GM21529 (cell line): Measurements from ENCODE around the gene SIL1.
A peak's percentile ranks its signal among the peaks of the same experiment; 100 is the strongest.
"Not testable (repeated sequence)": the region's sequence is repeated elsewhere in the genome, so short reads cannot be mapped to it uniquely, and the experiment has no call there.

ENCODE experiments used
- ATAC-seq: cut with Tn5 transposase; IDR thresholded peaks from one replicate; pipeline ENCODE4 v1.9.1; 2021; ENCODE audit not compliant: unreplicated experiment

The SIL1 gene

GRCh38 chr5:139113892-139114291, 84.3 kb downstream of the SIL1 start:
- ATAC-seq: no peak

DNA sequence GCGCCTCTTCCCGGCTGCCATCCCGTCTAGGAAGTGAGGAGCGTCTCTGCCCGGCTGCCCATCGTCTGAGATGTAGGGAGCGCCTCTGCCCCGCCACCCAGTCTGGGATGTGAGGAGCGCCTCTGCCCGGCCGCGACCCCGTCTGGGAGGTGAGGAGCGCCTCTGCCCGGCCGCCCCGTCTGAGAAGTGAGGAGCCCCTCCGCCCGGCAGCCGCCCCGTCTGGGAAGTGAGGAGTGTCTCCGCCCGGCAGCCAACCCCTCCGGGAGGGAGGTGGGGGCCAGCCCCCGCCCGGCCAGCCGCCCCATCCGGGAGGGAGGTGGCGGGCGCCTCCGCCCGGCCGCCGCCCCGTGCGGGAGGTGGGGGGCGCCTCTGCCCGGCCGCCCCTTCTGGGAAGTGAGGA, 85.8 kb downstream of the SIL1 start:
- not testable (repeated sequence) for ATAC-seq

GRCh38 chr5:139110526-139111168, 87.5 kb downstream of the SIL1 start:
- no peak for ATAC-seq

- ATAC-seq: no peak
Measured at GRCh38 chr5:139108063-139108824, 89.9 kb downstream of the SIL1 start.

GRCh38 chr5:139105621-139106071, 92.5 kb downstream of the SIL1 start:
- no peak for ATAC-seq

DNA sequence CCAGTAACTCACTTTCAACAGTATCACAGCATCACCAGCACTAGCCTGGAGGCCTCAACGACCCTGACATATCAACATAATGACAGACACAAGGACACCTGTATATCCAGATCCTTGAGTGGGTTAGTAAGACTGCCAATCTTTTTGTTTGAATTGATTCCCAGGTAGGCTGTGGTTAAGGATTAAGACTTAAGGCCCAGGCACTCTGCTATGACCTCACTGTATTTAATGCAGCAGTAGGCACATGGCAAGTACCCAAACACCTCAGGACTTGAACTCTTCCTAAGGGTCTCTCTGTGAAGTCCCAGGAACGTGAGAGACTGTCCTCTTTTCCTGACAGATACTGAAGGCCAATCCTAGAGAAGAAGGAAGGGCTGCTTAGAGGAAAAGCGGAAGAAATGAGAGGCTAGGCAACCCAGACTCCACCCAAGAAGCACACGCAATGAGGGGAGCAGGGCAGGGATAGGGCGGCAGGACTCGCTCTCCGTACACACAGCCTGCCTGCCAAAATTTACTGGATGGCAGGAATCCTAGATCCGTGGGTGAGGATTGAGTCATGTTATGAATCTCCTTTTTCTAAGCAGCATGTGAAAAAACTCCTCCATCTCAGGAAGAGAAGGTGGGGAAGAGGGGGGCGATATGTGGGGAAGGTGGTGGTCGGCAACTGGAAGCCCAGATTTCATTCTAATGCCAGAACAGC, 93.4 kb downstream of the SIL1 start:
- ATAC-seq: no peak

DNA sequence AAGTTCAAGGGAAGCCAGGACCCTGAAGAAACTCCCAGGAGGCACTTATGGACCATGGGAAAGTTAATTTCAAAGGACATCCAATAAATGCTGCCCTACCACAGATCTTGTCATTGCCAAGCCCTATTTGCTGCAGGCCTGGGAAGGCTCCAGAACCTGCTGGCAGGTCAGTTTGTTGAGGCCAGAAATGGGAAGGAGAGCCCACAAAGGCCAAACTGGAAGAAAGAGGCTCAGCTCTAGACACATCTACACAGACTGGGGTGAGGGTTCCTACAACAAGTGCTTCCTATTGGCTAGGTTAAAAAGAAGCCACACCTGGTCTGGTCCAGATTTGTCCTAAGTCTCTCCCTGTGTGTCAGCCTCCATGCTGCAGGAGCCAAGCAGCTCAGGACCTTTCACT, 94.4 kb downstream of the SIL1 start:
- ATAC-seq: no peak

GRCh38 chr5:139100825-139101224, 97.3 kb downstream of the SIL1 start:
- no peak for ATAC-seq

GRCh38 chr5:139094154-139095131, 103.7 kb downstream of the SIL1 start:
- peak; percentile 91 for ATAC-seq

- no peak for ATAC-seq
Measured at GRCh38 chr5:139092741-139093343, 105.3 kb downstream of the SIL1 start.

- ATAC-seq: no peak
Measured at GRCh38 chr5:139091439-139092156, 106.6 kb downstream of the SIL1 start.

DNA sequence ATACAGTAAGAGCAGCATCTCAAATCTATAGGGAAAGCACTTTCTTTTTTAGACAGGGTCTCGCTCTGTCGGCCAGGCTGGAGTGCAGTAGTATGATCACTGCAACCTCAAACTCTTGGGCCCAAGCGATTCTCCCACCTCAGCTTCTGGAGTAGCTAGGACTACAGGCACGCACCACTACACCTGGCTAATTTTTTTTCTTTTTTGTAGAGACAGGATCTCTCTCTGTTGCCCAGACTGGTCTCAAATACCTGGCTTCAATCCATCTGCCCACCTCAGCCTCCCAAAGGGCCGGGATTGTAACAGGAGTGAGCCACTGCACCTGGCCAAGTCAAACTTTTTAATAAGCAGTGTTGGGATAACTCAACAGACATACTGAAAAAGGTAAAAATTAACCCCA, 107.6 kb downstream of the SIL1 start:
- no peak for ATAC-seq

- ATAC-seq: no peak
Measured at GRCh38 chr5:139088024-139088423, 110.1 kb downstream of the SIL1 start.

GRCh38 chr5:139082813-139083498, 115.2 kb downstream of the SIL1 start:
- no peak for ATAC-seq

DNA sequence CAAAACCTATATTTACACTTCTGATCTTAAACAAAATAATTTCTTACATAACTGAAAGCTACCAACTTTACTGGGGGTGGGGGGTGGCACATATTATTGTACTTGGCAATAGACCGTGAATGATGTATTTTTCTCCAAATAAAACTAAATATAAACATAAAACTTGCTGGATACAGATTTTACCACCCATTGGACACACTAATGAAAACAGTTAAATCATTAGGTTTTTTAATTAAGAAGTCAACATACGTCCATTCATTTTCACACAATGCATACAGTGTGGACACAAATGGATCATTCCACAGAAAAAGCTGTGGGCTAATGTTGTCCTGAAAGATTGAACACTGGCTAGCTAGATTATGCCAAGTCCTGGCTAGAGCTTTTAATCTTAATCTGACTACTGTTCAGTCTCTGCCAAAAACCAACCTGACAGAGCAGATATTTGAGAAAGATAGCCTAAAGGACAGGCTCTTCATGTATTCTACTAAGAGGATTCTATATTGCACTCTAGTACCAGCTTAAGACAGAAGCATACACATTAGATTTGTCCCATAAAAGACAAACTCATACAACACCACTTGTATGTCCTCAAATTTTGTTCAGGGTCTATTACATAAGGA, 118.1 kb downstream of the SIL1 start:
- ATAC-seq: no peak

DNA sequence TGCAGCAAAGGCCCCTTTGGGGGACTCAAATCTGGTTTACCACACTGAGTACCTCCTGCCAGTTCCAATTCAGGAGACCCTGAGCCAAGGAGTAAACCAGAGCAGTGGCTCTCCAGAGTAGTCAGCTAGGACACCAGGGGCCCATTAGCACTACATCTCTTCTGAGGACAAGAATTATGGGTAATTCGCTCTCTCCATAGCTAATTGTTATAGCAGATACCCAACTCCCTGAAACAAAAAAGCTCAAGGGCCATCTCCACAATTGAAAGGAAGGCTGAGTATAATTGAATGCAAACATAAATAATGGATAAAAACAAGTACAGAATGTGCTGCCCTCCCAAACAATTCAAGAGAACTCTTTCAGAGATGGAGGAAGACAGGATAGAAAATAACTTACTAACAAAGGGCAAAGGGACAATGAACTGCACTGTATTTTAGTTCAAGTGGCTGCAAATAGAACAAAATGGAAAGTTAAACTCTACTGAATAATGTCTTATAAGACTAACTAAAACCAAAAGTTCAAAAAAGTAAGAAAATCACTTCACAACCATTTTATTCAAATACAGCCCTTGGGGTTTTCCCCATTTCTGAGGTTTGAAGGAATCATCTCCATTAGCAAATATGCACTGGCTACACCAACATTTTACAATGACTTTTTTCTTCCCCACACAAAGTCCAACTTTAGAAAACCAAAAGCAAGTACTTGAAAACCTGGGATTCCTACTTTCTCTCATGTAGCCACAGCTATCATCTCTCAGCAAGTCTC, 118.8 kb downstream of the SIL1 start:
- ATAC-seq: no peak

DNA sequence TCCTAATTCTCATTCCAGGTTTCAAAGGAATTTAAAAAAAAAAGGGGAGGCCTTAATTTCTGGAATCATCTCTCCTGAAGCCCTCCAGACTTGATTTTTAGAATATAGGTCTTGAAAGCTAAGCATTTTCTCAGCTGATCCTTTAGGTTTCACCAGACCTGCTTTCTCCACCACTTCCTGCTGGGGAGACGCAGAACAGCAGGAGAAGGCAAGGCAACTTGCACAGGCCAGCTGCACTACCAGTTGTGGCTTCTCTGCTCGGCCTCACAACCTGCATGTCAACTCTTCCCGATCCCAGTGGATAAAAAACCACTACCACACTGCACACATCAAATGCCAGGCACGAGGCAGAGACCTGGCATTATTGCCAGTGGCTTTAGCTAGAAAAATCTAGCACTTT, 119.8 kb downstream of the SIL1 start:
- ATAC-seq: no peak

- ATAC-seq: no peak
Measured at GRCh38 chr5:139077899-139078298, 120.3 kb downstream of the SIL1 start.
